K562 (cell line): Measurements from ENCODE around the gene MME.

ENCODE experiments used
- ATF3 ChIP-seq, 2 experiments: fragments of 450-650 bp in 1 of 2; sonication (generic) in 1 of 2; formaldehyde crosslinking in 1 of 2; IDR thresholded peaks in 1 of 2; conservative IDR thresholded peaks in 1 of 2; 2 replicates each; pipeline versions ENCODE4 v1.6.1 to v1.8.1; 2016 to 2023; ENCODE audit warnings: mild to moderate bottlenecking in 2 of 2, moderate library complexity in 2 of 2, inconsistent platforms in 1 of 2, missing genetic modification reagents in 1 of 2
- CHD4 ChIP-seq: fragments of 200-600 bp; sonication (generic); IDR thresholded peaks from 3 replicates; pipeline ENCODE4 v1.6.1; 2012; ENCODE audit warnings: low read depth, mild to moderate bottlenecking, mixed read lengths, low read length, inconsistent platforms; ENCODE audit not compliant: insufficient read depth, insufficient replicate concordance, poor library complexity, severe bottlenecking
- ETV5 ChIP-seq: sonication (generic); formaldehyde crosslinking; IDR thresholded peaks from 2 replicates; pipeline ENCODE4 v1.4.0; 2020; ENCODE audit warnings: low read depth, mild to moderate bottlenecking, missing genetic modification reagents
- HNRNPUL1 ChIP-seq: fragments of 200-400 bp; formaldehyde crosslinking; IDR thresholded peaks from 2 replicates; pipeline ENCODE4 v1.6.1; 2017; ENCODE audit warnings: low read length
- LARP7 ChIP-seq: fragments of 450-650 bp; IDR thresholded peaks from 2 replicates; pipeline ENCODE4 v1.6.1; 2016
- POLR2A ChIP-seq: fragments of 450-650 bp; conservative IDR thresholded peaks from 2 replicates; pipeline ENCODE4 v1.6.1; 2016
- SRSF9 ChIP-seq: fragments of 200-400 bp; formaldehyde crosslinking; IDR thresholded peaks from 2 replicates; pipeline ENCODE4 v1.6.1; 2017; ENCODE audit warnings: low read depth, low read length, borderline replicate concordance
- TEAD4 ChIP-seq, 2 experiments: sonication (generic) in 1 of 2; formaldehyde crosslinking in 1 of 2; IDR thresholded peaks; 2 replicates each; pipeline versions ENCODE4 v1.6.1 to v1.8.0; 2012 to 2022; ENCODE audit warnings: borderline replicate concordance in 1 of 2, inconsistent platforms in 1 of 2, low read length in 1 of 2, mild to moderate bottlenecking in 1 of 2, missing genetic modification reagents in 1 of 2
- USF1 ChIP-seq: sonication (generic); formaldehyde crosslinking; IDR thresholded peaks from 2 replicates; pipeline ENCODE4 v1.9.0; 2022; ENCODE audit warnings: mild to moderate bottlenecking, missing genetic modification reagents
- TF ChIP-seq, protein P1 (sequence below), 2 experiments: fragments of 450-650 bp; formaldehyde crosslinking in 1 of 2; IDR thresholded peaks; 2 replicates each; pipeline versions ENCODE4 v1.4.0 to v1.6.1; 2014 to 2020; ENCODE audit warnings: mild to moderate bottlenecking in 2 of 2, borderline replicate concordance in 1 of 2, low read depth in 1 of 2
- TF ChIP-seq, protein P2 (sequence below), 3 experiments: IDR thresholded peaks in 2 of 3; conservative IDR thresholded peaks in 1 of 3; 2 replicates each; pipeline ENCODE4 v1.5.1; 2011 to 2012; ENCODE audit warnings: low read length in 3 of 3, mild to moderate bottlenecking in 3 of 3, control low read depth in 2 of 3, improper control_type of control experiment in 1 of 3, inconsistent platforms in 1 of 3, low read depth in 1 of 3, mixed read lengths in 1 of 3, moderate library complexity in 1 of 3; ENCODE audit not compliant: insufficient read depth in 2 of 3

GRCh38 chr3:155083313-155083905 lies 3.3 kb downstream of the MME start:
- no peak for TF ChIP-seq CHD4
- TF ChIP-seq POLR2A = no peak
- TF ChIP-seq, protein P1, sequence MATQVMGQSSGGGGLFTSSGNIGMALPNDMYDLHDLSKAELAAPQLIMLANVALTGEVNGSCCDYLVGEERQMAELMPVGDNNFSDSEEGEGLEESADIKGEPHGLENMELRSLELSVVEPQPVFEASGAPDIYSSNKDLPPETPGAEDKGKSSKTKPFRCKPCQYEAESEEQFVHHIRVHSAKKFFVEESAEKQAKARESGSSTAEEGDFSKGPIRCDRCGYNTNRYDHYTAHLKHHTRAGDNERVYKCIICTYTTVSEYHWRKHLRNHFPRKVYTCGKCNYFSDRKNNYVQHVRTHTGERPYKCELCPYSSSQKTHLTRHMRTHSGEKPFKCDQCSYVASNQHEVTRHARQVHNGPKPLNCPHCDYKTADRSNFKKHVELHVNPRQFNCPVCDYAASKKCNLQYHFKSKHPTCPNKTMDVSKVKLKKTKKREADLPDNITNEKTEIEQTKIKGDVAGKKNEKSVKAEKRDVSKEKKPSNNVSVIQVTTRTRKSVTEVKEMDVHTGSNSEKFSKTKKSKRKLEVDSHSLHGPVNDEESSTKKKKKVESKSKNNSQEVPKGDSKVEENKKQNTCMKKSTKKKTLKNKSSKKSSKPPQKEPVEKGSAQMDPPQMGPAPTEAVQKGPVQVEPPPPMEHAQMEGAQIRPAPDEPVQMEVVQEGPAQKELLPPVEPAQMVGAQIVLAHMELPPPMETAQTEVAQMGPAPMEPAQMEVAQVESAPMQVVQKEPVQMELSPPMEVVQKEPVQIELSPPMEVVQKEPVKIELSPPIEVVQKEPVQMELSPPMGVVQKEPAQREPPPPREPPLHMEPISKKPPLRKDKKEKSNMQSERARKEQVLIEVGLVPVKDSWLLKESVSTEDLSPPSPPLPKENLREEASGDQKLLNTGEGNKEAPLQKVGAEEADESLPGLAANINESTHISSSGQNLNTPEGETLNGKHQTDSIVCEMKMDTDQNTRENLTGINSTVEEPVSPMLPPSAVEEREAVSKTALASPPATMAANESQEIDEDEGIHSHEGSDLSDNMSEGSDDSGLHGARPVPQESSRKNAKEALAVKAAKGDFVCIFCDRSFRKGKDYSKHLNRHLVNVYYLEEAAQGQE (IDR thresholded peaks at IDR 0.05; ENCODE audit: borderline replicate concordance) = no peak
- TF ChIP-seq, protein P1 (CRISPR knock-in tag; IDR thresholded peaks at IDR 0.05; ENCODE audit: low read depth) = no peak
- TF ChIP-seq LARP7 = no peak
- no peak for TF ChIP-seq SRSF9
- no peak for TF ChIP-seq ETV5
- TF ChIP-seq, protein P2, sequence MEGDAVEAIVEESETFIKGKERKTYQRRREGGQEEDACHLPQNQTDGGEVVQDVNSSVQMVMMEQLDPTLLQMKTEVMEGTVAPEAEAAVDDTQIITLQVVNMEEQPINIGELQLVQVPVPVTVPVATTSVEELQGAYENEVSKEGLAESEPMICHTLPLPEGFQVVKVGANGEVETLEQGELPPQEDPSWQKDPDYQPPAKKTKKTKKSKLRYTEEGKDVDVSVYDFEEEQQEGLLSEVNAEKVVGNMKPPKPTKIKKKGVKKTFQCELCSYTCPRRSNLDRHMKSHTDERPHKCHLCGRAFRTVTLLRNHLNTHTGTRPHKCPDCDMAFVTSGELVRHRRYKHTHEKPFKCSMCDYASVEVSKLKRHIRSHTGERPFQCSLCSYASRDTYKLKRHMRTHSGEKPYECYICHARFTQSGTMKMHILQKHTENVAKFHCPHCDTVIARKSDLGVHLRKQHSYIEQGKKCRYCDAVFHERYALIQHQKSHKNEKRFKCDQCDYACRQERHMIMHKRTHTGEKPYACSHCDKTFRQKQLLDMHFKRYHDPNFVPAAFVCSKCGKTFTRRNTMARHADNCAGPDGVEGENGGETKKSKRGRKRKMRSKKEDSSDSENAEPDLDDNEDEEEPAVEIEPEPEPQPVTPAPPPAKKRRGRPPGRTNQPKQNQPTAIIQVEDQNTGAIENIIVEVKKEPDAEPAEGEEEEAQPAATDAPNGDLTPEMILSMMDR (IDR thresholded peaks at IDR 0.05 in 2 of 3, conservative IDR thresholded peaks at IDR 0.05 in 1 of 3; ENCODE audit: insufficient read depth in 2 of 3, low read depth in 1 of 3, low read length in 3 of 3) = no peak
- TF ChIP-seq USF1 (CRISPR knock-in tag) = no peak
- no peak for TF ChIP-seq ATF3 (IDR thresholded peaks at IDR 0.05)
- no peak for TF ChIP-seq ATF3 (CRISPR knock-in tag; conservative IDR thresholded peaks at IDR 0.05)
- no peak for TF ChIP-seq HNRNPUL1
- no peak for TF ChIP-seq TEAD4 (IDR thresholded peaks at IDR 0.05; ENCODE audit: low read length)
- no peak for TF ChIP-seq TEAD4 (CRISPR knock-in tag; IDR thresholded peaks at IDR 0.05; ENCODE audit: borderline replicate concordance)
